PFSK-1 (cell line): ENCODE measurements around the gene CELSR1.

Experiments
- FOXP2 ChIP-seq: optimal IDR thresholded peaks from 2 replicates; pipeline ENCODE3; 2011; ENCODE audit warnings: borderline replicate concordance, control low read depth, inconsistent platforms; ENCODE audit not compliant: insufficient read depth; ENCODE audit errors: extremely low read length, extremely low read depth
- POLR2AphosphoS5 ChIP-seq: IDR thresholded peaks from 2 replicates; pipeline ENCODE4 v1.6.1; 2012; ENCODE audit warnings: low read depth, mild to moderate bottlenecking, control low read depth, low read length, moderate library complexity
- REST ChIP-seq, 2 experiments: IDR thresholded peaks; 2 replicates each; pipeline versions ENCODE4 v1.6.1 to v1.8.0; 2011 to 2012; ENCODE audit warnings: low read depth in 2 of 2, low read length in 2 of 2, control low read depth in 1 of 2, inconsistent platforms in 1 of 2, mild to moderate bottlenecking in 1 of 2, moderate library complexity in 1 of 2; ENCODE audit not compliant: insufficient read depth in 1 of 2
- SIN3A ChIP-seq: IDR thresholded peaks from 2 replicates; pipeline ENCODE4 v1.6.1; 2012; ENCODE audit warnings: mild to moderate bottlenecking, low read length, moderate library complexity, borderline replicate concordance; ENCODE audit not compliant: insufficient read depth
- TAF1 ChIP-seq: IDR thresholded peaks from 2 replicates; pipeline ENCODE4 v1.6.1; 2012; ENCODE audit warnings: low read length, control low read depth, borderline replicate concordance; ENCODE audit not compliant: insufficient read depth

CELSR1 gene

GRCh38 chr22:46471901-46472721 is 65.3 kb downstream of the CELSR1 start:
- TF ChIP-seq SIN3A (no peak), TAF1 (no peak), FOXP2 (no peak), POLR2AphosphoS5 (no peak), REST (IDR thresholded peaks at IDR 0.05; ENCODE audit: insufficient read depth in 1 of 2, low read depth in 2 of 2, low read length in 2 of 2) (no peak)

GRCh38 chr22:46469711-46470110 is 67.7 kb downstream of the CELSR1 start:
- TF ChIP-seq TAF1 (no peak), FOXP2 (no peak), POLR2AphosphoS5 (no peak), SIN3A (no peak), REST (IDR thresholded peaks at IDR 0.05; ENCODE audit: insufficient read depth in 1 of 2, low read depth in 2 of 2, low read length in 2 of 2) (no peak)

GRCh38 chr22:46467006-46467405 is 70.4 kb downstream of the CELSR1 start:
- no peak for TF ChIP-seq POLR2AphosphoS5

- TF ChIP-seq TAF1: no peak
- no peak for TF ChIP-seq SIN3A
Measured at GRCh38 chr22:46466255-46466676, 71.2 kb downstream of the CELSR1 start.

GRCh38 chr22:46465793-46466192 is 71.6 kb downstream of the CELSR1 start:
- no peak for TF ChIP-seq POLR2AphosphoS5
- TF ChIP-seq REST (IDR thresholded peaks at IDR 0.05; ENCODE audit: insufficient read depth in 1 of 2, low read depth in 2 of 2, low read length in 2 of 2): no peak
- no peak for TF ChIP-seq SIN3A
- TF ChIP-seq TAF1: no peak

GRCh38 chr22:46465345-46465720 is 72.1 kb downstream of the CELSR1 start:
- TF ChIP-seq TAF1 (no peak), FOXP2 (no peak), REST (IDR thresholded peaks at IDR 0.05; ENCODE audit: insufficient read depth in 1 of 2, low read depth in 2 of 2, low read length in 2 of 2) (no peak), POLR2AphosphoS5 (no peak), SIN3A (no peak)
